ENCODE results near the gene SHBG. TPM values are rescaled to one million over a fixed set of nuclear protein-coding genes. Genes with fewer than 3 reads are reported as not detected.
A peak's percentile ranks its signal among the peaks of the same experiment; 100 is the strongest.

Gene SHBG
- total and polyA plus RNA-seq, 2 donors (not counting 1 experiment from before 2014, with no cell fraction given), result 0.33 to 0.45 TPM

- no peak for TF ChIP-seq EZH2 (IDR thresholded peaks at IDR 0.05; ENCODE audit: low read length, missing control alignments)
- TF ChIP-seq CTCF (conservative IDR thresholded peaks at IDR 0.05 in 1 of 2, IDR thresholded peaks at IDR 0.05 in 1 of 2; ENCODE audit: low read depth in 1 of 2, low read length in 2 of 2), result no peak
- H3K36me3 ChIP-seq (ENCODE audit: control insufficient read depth, insufficient read depth, low read length), result peaks cover 8% of the 10 kb centered on the region
- no peak for DNase-seq (ENCODE audit: low read depth in 2 of 2)
Observed at GRCh38 chr17:7668482-7668881, 38.5 kb downstream of the SHBG start.

GRCh38 chr17:7673239-7673638 is 43.3 kb downstream of the SHBG start:
- H4K20me1 ChIP-seq (ENCODE audit: control insufficient read depth, extremely low read depth, insufficient read depth, low read length), result no peaks in the 10 kb centered on the region
- H3K79me2 ChIP-seq (ENCODE audit: control insufficient read depth, insufficient read depth, low read length), result no peaks in the 10 kb centered on the region
- peak in 1 of 2 donors; percentile 14 for DNase-seq (ENCODE audit: low read depth in 2 of 2)
- H3K27ac ChIP-seq (ENCODE audit: insufficient read depth, low read length), result no peak overlapping the region
- peaks cover 16% of the 10 kb centered on the region for H3K36me3 ChIP-seq (ENCODE audit: control insufficient read depth, insufficient read depth, low read length)
- no peak overlapping the region for H3K4me2 ChIP-seq (ENCODE audit: extremely low read depth, insufficient read depth, low read length)
- no peak overlapping the region for H2AFZ ChIP-seq (ENCODE audit: low read length)
- H3K9me3 ChIP-seq (ENCODE audit: control insufficient read depth, insufficient read depth, low read depth, low read length), result peaks cover 1% of the 10 kb centered on the region
- TF ChIP-seq CTCF (conservative IDR thresholded peaks at IDR 0.05 in 1 of 2, IDR thresholded peaks at IDR 0.05 in 1 of 2; ENCODE audit: low read depth in 1 of 2, low read length in 2 of 2) (peak; percentile 18 to 50), EZH2 (IDR thresholded peaks at IDR 0.05; ENCODE audit: low read length, missing control alignments) (no peak)
- no peak overlapping the region for H3K9ac ChIP-seq (ENCODE audit: insufficient read depth, low read length)
- H3K4me1 ChIP-seq (ENCODE audit: control insufficient read depth, extremely low read depth, insufficient read depth, low read length), result no peaks in the 10 kb centered on the region
- H3K4me3 ChIP-seq (replicated peaks in 1 of 4; ENCODE audit: control extremely low read depth in 1 of 4, insufficient read depth in 1 of 4, low read depth in 3 of 4, low read length in 4 of 4), result no peak overlapping the region
- H3K27me3 ChIP-seq (ENCODE audit: control insufficient read depth, insufficient read depth, low read length), result no peaks in the 10 kb centered on the region

More at GRCh38 chr17:7668482-7668881, 38.5 kb downstream of the SHBG start:
- no peaks in the 10 kb centered on the region for H3K4me1 ChIP-seq (ENCODE audit: control insufficient read depth, extremely low read depth, insufficient read depth, low read length)
- no peak overlapping the region for H2AFZ ChIP-seq (ENCODE audit: low read length)
- H3K27ac ChIP-seq (ENCODE audit: insufficient read depth, low read length), result no peak overlapping the region
- no peaks in the 10 kb centered on the region for H3K27me3 ChIP-seq (ENCODE audit: control insufficient read depth, insufficient read depth, low read length)
- no peak overlapping the region for H3K4me2 ChIP-seq (ENCODE audit: extremely low read depth, insufficient read depth, low read length)
- H3K9ac ChIP-seq (ENCODE audit: insufficient read depth, low read length), result no peak overlapping the region
- H3K4me3 ChIP-seq (replicated peaks in 1 of 4; ENCODE audit: control extremely low read depth in 1 of 4, insufficient read depth in 1 of 4, low read depth in 3 of 4, low read length in 4 of 4), result no peak overlapping the region
- H3K79me2 ChIP-seq (ENCODE audit: control insufficient read depth, insufficient read depth, low read length), result no peaks in the 10 kb centered on the region
- no peaks in the 10 kb centered on the region for H4K20me1 ChIP-seq (ENCODE audit: control insufficient read depth, extremely low read depth, insufficient read depth, low read length)
- peaks cover under 1% of the 10 kb centered on the region for H3K9me3 ChIP-seq (ENCODE audit: control insufficient read depth, insufficient read depth, low read depth, low read length)

GRCh38 chr17:7674934-7675333 is 45.0 kb downstream of the SHBG start:
- H3K9ac ChIP-seq (ENCODE audit: insufficient read depth, low read length), result no peak overlapping the region
- peaks cover 1% of the 10 kb centered on the region for H3K9me3 ChIP-seq (ENCODE audit: control insufficient read depth, insufficient read depth, low read depth, low read length)
- H3K4me1 ChIP-seq (ENCODE audit: control insufficient read depth, extremely low read depth, insufficient read depth, low read length), result no peaks in the 10 kb centered on the region
- H3K4me2 ChIP-seq (ENCODE audit: extremely low read depth, insufficient read depth, low read length), result no peak overlapping the region
- H3K27me3 ChIP-seq (ENCODE audit: control insufficient read depth, insufficient read depth, low read length), result no peaks in the 10 kb centered on the region
- no peak for DNase-seq (ENCODE audit: low read depth in 2 of 2)
- H3K79me2 ChIP-seq (ENCODE audit: control insufficient read depth, insufficient read depth, low read length), result no peaks in the 10 kb centered on the region
- no peaks in the 10 kb centered on the region for H4K20me1 ChIP-seq (ENCODE audit: control insufficient read depth, extremely low read depth, insufficient read depth, low read length)
- TF ChIP-seq EZH2 (IDR thresholded peaks at IDR 0.05; ENCODE audit: low read length, missing control alignments) (no peak), CTCF (conservative IDR thresholded peaks at IDR 0.05 in 1 of 2, IDR thresholded peaks at IDR 0.05 in 1 of 2; ENCODE audit: low read depth in 1 of 2, low read length in 2 of 2) (no peak)
- H3K36me3 ChIP-seq (ENCODE audit: control insufficient read depth, insufficient read depth, low read length), result peaks cover 16% of the 10 kb centered on the region
- H3K4me3 ChIP-seq (replicated peaks in 1 of 4; ENCODE audit: control extremely low read depth in 1 of 4, insufficient read depth in 1 of 4, low read depth in 3 of 4, low read length in 4 of 4), result no peak overlapping the region
- no peak overlapping the region for H3K27ac ChIP-seq (ENCODE audit: insufficient read depth, low read length)
- H2AFZ ChIP-seq (ENCODE audit: low read length), result no peak overlapping the region

Measured in fibroblast of lung (primary cell).